GM18505 (cell line): ENCODE data around the gene UBE2K.
"Not testable (repeated sequence)": the region's sequence is repeated elsewhere in the genome, so short reads cannot be mapped to it uniquely, and the experiment has no call there.

Source experiments
- ATAC-seq: cut with Tn5 transposase; IDR thresholded peaks from one replicate; pipeline ENCODE4 v1.9.1; 2021; ENCODE audit not compliant: unreplicated experiment
- POLR2A ChIP-seq: IDR thresholded peaks from 4 replicates; pipeline ENCODE4 v1.6.1; 2011; ENCODE audit warnings: borderline replicate concordance; ENCODE audit not compliant: insufficient read depth, insufficient read length; ENCODE audit errors: extremely low read depth

Gene UBE2K, protein sequence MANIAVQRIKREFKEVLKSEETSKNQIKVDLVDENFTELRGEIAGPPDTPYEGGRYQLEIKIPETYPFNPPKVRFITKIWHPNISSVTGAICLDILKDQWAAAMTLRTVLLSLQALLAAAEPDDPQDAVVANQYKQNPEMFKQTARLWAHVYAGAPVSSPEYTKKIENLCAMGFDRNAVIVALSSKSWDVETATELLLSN

DNA sequence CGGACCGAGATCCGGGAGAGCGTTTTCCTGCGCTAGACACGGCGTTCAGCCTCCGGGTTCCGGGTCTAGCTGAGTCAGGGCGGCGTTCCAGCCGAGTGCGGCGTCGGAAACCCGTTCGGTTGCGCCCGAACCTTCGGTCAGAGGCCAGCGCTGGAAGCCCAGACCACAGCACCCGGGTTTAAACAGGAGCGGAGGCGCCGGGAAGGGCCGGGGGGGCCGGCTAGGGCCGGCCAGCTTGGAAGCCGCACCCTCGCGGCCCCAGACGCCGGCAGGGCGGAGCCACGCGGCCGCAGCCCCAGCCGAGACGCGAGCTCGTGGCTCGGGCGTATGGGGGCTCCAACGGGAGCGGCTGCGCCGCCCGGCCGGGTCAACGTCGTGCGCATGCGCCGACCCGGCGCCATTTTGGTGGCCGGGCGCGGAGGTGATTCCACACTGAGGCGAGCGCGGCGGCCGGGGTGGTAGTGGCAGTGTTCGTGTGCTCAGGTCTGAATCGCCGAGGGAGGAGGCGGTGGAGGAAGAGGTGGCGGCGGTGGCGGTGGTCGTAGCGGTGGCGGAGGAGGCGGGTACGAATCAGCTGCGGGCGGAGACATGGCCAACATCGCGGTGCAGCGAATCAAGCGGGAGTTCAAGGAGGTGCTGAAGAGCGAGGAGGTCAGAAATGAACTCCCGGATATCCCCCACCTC lies at the start of gene UBE2K:
Gene UBE2K (plus strand): TSS at position 397 of the 684 bp plus-strand sequence. CDS start 192 bp downstream, at position 589.
- peak; percentile 93 for TF ChIP-seq POLR2A
- ATAC-seq = peak; percentile 86

DNA sequence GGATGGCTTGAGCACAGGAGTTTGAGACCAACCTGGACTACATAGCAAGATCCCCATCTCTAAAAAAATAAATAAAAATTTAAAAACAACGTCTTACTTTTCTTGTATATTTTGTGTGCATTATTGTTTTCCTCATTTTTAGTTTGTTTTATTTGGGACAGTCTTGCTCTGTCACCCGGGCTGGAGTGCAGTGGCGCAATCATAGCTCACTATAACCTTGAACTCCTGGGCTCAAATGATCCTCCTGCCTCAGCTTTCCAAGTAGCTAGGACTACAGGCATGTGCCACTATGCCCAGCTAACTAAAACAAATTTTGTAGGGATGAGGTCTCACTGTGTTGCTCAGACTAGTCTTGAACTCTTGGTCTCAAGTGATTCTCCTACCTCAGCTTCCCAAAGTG lies 49.7 kb upstream of the UBE2K start:
- no peak for ATAC-seq
- TF ChIP-seq POLR2A = no peak

DNA sequence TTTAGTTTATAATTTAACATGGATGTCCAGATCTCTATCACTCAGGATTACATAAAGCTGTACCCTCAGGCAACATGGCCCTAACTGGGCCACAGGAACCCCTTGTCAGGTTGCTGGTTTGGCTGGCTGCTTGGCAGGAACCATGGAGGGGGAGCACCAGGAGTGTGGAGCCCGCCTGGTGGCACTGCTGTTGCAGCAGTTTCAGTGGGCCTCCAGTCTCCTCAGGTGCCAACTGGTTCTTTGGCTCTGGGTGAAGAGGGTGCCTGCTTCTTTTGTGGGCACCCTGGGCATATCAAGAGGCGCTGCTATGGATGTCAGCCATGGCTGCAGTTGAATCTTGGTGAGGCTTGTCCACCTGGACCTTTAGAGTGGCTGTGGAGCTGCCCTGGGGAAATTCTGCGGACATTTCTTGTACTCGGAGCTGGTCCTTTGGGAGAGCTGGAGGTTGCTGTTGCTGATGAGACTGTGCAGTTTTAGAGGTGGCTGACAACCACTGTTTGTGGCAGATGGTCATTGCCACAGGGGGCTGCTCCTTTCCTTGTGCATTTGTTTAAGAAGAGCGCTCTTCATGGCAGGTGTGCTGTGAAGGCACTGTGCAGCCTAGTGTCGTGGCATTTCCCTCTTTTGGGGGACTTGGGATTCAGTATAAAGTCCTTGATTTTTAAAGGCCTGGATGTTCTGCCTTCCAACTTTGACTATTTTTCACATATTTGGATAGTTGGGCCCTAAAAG lies 48.9 kb upstream of the UBE2K start:
- TF ChIP-seq POLR2A = no peak

DNA sequence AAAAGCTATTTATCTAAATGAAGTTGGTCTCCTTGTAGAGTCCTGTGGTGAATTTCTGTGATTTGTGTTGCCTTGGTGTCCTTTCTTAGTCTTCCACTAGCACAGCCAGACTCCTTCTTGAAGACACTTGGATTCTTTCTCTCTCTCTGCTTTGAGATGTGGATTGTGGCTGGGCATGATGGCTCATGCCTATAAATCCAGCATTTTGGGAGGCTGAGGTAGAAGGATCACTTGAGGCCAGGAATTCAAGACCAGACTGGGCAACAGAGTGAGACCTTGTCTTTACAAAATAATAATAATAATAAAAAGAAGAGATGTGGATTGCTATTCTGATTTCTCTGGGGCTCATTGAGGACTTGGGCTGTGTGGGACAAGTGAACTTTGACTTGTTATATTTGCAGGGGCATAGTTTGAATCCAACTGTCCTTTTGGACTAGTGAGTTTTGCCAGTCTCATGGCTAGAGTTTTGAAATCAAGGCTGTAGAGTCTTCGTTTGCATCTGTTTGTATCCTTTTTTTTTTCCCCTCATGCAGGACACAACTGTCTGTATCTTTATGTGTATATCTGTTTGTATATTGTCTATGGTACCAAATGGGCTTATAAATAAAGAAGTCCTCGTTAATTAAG lies 48.2 kb upstream of the UBE2K start:
- ATAC-seq = no peak
- TF ChIP-seq POLR2A = no peak

More for the DNA sequence above, 48.9 kb upstream of the UBE2K start:
- no peak for ATAC-seq

DNA sequence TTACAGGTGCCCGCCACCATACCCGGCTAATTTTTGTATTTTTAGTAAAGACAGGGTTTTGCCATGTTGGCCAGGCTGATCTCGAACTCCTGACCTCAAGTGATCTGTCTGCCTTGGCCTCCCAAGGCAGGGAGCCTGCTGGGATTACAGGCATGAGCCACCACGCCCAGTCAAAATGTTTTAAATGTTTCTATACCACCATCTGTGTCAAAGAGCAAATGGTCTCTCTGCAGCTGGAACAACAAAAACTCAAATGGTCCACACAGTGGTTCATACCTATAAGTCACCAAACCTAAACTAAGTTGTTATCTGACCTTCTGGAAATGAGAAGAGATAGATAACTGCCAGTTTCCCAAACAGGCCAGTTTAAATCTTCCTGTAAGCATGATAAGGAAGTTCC lies 46.4 kb upstream of the UBE2K start:
- ATAC-seq = not testable (repeated sequence)

DNA sequence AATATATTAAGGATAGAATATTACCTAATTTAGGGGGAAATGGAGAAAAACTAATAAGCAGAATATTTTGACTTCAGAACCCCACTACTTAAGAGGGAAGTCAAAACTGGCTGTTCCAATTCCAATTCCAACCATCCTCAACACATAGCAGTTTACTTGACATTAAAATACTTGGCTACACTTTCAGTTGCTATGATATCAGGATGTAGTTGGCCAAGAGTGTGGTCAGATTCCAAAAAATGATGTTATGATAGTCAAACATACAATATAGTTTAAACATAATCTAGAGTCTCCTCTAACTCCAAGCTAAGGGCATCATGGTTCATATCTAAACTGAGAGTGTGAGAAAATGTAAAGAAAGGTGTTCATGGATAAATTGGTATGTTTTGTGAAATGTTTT lies 42.7 kb upstream of the UBE2K start:
- ATAC-seq = no peak

DNA sequence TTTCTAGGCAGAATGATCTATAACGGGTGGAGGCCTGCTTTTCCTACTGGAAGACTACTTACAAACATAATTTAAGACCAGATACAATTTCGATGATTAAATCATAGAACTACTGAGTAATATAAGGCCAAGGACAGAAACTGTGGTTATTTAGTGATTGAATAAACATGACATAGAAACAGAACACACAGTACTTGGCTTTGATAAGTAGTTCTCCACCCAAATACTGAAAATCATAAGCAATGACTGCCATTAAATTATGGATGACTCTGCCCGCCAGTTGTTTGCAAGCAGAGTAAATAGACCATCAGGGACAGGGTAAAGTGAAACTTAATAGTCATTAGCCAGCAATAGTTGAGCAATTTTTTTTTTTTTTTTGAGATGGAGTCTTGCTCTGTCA lies 42.1 kb upstream of the UBE2K start:
- ATAC-seq = no peak
- no peak for TF ChIP-seq POLR2A

More for the DNA sequence above, 42.7 kb upstream of the UBE2K start:
- TF ChIP-seq POLR2A = no peak

DNA sequence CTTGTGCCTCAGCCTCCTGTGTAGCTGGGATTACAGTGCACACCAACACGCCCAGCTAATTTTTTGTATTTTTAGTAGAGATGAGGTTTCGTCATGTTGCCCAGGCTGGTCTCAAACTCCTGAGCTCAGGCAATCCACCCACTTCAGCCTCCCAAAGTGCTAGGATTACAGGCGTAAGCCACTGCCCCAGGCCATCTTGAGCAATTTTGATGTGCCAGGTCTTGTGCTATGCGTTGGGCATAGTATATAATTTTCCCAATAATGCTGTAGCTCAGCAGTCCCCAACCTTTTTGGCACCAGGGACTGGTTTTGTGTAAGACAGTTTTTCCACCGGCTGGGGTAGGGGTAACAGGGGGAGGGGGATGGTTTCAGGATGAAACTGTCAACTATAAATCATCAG lies 41.3 kb upstream of the UBE2K start:
- not testable (repeated sequence) for ATAC-seq

DNA sequence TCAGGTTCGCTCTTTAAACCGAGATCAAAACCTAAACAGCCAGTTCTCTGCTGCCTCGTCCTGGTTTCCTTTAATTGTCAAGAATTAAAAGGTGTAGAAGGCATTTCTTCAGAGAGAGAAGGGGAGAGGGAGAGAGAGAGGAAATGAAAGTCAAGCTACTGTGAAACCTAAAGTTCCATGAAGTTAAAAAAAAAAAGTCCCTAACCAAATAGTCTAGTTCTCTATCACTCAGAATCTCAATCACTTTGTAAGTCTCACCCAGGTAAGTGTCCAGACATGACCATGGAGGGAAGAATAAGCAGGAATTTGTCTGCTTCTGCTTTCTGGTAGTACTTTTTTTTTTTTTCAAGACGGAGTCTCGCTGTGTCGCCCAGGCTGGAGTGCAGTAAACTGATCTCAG lies 40.5 kb upstream of the UBE2K start:
- TF ChIP-seq POLR2A = no peak
- peak; percentile 67 for ATAC-seq

DNA sequence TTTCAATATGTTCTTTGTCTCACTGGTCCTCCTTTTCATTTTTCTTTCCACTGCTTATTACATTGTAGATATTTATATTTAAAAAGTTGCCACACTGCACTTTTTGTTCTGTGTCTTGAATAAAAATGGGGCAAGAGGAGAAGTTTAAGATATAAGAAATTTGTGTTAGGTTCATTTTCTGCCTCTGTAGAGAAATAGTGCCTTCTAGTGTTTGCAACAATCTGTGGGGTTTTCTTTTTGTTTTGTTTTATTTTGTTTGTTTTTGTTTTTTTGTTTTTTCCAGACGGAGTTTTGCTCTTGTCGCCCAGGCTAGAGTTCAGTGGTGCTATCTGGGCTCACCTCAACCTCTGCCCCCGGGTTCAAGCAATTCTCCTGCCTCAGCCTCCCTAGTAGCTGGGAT lies 39.2 kb upstream of the UBE2K start:
- no peak for TF ChIP-seq POLR2A
- no peak for ATAC-seq

DNA sequence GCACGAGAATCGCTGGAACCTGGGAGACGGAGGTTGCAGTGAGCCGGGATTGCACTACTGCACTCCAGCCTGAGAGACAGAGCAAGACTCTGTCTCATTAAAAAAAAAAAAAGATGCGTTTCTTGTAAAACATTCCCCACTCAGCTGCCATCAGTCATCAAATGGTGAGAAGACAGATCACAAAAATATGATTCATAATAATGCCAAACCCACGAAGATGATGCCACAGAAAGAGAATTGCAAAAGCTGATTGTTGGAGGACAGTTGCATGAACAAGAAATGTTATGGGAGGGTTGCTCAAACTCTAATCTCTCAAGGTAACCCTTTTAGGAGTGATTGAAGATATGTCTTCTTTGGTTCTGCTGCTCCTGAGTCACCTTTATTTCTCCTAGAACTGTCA lies 37.9 kb upstream of the UBE2K start:
- TF ChIP-seq POLR2A = no peak
- ATAC-seq = no peak

DNA sequence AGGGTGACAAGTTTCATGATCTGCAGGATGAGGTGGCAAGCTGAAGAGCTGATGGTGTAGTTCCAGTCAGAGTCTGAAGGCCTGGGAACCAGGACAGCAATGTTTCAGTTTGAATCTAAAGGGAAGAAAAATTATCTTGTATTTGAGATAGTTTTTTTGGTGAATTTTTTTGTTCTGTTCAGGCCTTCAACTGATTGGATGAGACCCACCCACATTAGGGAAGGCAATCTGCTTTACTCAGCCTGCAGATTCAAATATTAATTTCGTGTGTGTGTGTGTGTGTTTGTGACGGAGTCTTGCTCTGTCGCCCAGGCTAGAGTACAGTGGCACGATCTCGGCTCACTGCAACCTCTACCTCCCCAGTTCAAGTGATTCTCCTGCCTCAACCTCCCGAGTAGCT lies 37.2 kb upstream of the UBE2K start:
- ATAC-seq = no peak
- no peak for TF ChIP-seq POLR2A

DNA sequence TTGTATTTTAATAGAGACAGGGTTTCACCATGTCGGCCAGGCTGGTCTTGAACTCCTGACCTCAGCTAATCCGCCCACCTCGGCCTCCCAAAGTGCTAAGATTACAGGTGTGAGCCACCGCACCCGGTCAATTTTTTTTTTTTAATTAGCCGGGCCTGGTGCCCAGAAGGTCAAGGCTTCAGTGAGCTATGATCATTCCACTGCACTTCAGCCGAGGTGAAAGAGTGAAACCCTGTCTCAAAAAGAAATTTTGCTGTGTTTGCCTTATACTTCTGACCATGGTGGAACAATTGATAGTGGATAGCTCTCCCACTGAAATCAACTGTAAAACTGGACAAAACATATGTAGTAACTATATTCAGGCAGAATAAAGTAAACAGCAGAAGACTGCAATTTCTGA lies 35.3 kb upstream of the UBE2K start:
- no peak for TF ChIP-seq POLR2A
- ATAC-seq = no peak
